ENCODE results near the gene TAOK3. TPM values are rescaled to one million over a fixed set of nuclear protein-coding genes. Genes with fewer than 3 reads are reported as not detected.

TAOK3 gene
- total RNA-seq, 1 donor from 2014 or later, result 14.7 TPM

DNA sequence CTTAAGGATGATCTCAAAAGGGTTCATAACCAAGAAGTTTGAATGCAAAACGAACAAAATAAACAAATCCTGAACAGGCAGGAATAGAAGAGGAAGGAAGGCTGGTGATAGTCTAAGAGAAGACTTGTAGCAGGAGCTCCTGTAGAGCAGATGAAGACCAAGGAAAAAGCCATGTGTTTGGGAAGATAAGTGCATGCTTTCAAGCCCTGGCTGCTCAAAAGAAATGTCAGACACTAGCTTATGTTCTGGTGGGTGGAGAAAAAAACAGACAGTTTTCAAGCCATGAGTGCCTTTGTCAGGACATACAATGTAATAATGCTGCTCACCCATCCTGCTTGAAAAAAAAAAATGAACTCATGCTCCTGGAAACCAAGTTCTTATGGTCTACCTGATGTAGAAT lies 27.4 kb downstream of the TAOK3 start:
- Mint-ChIP-seq H3K9me3 (ENCODE audit: low read depth) (no peaks in the 10 kb centered on the region), H3K4me1 (ENCODE audit: low read depth) (peaks cover 19% of the 10 kb centered on the region), H3K27me3 (no peaks in the 10 kb centered on the region), H3K36me3 (ENCODE audit: insufficient read depth) (no peaks in the 10 kb centered on the region), H3K27ac (no peak overlapping the region), H3K4me3 (ENCODE audit: low read depth) (no peak overlapping the region)
- TF ChIP-seq, protein P1, sequence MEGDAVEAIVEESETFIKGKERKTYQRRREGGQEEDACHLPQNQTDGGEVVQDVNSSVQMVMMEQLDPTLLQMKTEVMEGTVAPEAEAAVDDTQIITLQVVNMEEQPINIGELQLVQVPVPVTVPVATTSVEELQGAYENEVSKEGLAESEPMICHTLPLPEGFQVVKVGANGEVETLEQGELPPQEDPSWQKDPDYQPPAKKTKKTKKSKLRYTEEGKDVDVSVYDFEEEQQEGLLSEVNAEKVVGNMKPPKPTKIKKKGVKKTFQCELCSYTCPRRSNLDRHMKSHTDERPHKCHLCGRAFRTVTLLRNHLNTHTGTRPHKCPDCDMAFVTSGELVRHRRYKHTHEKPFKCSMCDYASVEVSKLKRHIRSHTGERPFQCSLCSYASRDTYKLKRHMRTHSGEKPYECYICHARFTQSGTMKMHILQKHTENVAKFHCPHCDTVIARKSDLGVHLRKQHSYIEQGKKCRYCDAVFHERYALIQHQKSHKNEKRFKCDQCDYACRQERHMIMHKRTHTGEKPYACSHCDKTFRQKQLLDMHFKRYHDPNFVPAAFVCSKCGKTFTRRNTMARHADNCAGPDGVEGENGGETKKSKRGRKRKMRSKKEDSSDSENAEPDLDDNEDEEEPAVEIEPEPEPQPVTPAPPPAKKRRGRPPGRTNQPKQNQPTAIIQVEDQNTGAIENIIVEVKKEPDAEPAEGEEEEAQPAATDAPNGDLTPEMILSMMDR (IDR thresholded peaks at IDR 0.05; ENCODE audit: unreplicated experiment), result no peak
- DNase-seq (ENCODE audit: low spot score, unreplicated experiment), result no peak

DNA sequence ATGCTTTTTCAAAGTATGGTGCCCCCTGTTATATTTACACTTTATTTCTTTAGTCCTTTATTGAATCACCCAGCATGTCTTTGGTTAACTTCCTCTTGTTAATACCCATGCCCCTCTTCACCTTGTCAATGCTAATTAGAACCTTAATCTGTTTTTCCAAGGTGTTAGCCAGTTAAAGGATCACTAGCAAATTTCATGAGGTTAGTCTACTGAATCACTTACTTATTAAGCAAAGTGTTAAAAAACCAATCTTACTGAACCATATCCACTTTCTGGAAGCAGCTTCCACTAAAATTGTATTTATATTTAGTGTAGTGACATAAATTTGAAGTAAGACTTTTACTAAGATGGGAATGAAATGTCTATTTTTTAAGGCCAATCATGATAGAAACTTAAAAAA lies 27.9 kb downstream of the TAOK3 start:
- no peaks in the 10 kb centered on the region for H3K36me3 Mint-ChIP-seq (ENCODE audit: insufficient read depth)
- H3K27ac Mint-ChIP-seq, result no peak overlapping the region
- peaks cover 19% of the 10 kb centered on the region for H3K4me1 Mint-ChIP-seq (ENCODE audit: low read depth)
- H3K27me3 Mint-ChIP-seq, result no peaks in the 10 kb centered on the region
- no peaks in the 10 kb centered on the region for H3K9me3 Mint-ChIP-seq (ENCODE audit: low read depth)
- H3K4me3 Mint-ChIP-seq (ENCODE audit: low read depth), result no peak overlapping the region
- TF ChIP-seq, protein P1 (IDR thresholded peaks at IDR 0.05; ENCODE audit: unreplicated experiment), result no peak
- DNase-seq (ENCODE audit: low spot score, unreplicated experiment), result no peak

DNA sequence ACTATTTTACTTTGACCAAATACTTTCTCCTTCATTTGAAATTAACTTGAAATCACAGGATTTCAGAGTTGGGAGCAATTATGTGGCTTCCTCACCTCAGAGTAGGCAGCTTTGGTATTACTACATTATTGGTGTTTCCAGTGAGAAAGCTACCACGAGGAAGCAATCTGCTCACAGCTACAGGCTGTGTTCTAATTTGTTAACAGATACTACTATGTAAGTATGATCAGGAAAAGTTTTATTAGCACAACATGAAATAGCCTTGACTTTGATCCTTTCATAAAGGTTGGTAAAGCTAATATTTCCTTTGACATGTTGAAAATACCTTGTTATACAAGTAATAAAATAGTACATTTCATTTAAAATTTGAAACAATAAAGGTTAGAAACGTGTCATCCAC lies 30.6 kb downstream of the TAOK3 start:
- TF ChIP-seq, protein P1 (IDR thresholded peaks at IDR 0.05; ENCODE audit: unreplicated experiment), result no peak
- no peaks in the 10 kb centered on the region for H3K9me3 Mint-ChIP-seq (ENCODE audit: low read depth)
- H3K36me3 Mint-ChIP-seq (ENCODE audit: insufficient read depth), result no peaks in the 10 kb centered on the region
- no peaks in the 10 kb centered on the region for H3K27me3 Mint-ChIP-seq
- no peak for DNase-seq (ENCODE audit: low spot score, unreplicated experiment)
- peaks cover 14% of the 10 kb centered on the region for H3K4me1 Mint-ChIP-seq (ENCODE audit: low read depth)
- no peak overlapping the region for H3K4me3 Mint-ChIP-seq (ENCODE audit: low read depth)
- no peak overlapping the region for H3K27ac Mint-ChIP-seq

DNA sequence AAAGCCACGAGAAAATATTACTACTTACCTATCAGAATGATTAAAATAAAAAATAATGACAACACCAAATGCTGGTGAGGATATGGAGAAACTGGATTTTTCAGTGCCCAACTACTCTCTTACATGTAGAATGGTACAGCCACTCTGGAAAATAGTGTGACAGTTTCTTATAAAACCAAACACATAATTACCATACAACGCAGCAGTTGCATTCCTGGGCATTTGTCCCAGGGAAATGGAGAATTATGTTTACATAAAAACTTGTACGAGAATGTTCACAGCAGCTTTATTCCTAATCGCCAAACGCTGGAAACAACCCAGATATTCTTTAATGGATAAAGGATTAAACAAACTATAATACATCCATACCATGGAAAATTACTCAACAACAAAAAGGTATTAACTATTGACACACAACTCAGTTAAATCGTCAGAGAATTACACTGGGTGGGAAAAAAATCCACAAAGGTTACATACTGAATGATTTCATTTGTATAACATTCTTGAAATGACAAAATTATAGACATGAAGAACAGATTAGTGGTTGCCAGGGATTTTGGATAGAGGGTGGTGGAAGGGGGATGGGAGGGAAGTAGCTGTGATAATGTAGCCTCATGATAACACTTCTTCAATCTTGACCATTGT lies 35.4 kb downstream of the TAOK3 start:
- Mint-ChIP-seq H3K9me3 (ENCODE audit: low read depth) (peaks cover 3% of the 10 kb centered on the region), H3K36me3 (ENCODE audit: insufficient read depth) (no peaks in the 10 kb centered on the region), H3K27ac (no peak overlapping the region), H3K4me1 (ENCODE audit: low read depth) (no peaks in the 10 kb centered on the region), H3K4me3 (ENCODE audit: low read depth) (no peak overlapping the region), H3K27me3 (no peaks in the 10 kb centered on the region)
- TF ChIP-seq, protein P1 (IDR thresholded peaks at IDR 0.05; ENCODE audit: unreplicated experiment), result no peak
- DNase-seq (ENCODE audit: low spot score, unreplicated experiment), result no peak

DNA sequence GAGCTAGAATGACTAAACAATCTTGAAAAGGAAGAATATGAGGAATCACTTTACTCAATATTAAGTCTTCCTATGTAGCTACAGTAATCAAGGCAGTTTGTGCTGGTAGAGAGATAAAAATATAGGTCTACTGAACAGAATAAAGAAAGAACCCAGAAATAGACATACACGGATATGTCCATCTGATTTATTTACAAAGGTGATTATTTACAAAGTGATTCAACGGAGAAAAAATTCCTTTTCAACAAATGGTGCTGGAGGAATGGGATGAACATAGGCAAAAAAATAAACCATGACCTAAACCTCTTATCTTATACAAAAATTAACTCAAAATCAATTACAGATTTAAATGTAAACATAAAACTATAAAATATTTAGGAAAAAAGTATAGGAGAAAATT lies 36.6 kb downstream of the TAOK3 start:
- TF ChIP-seq, protein P1 (IDR thresholded peaks at IDR 0.05; ENCODE audit: unreplicated experiment), result no peak
- no peak for DNase-seq (ENCODE audit: low spot score, unreplicated experiment)
- Mint-ChIP-seq H3K4me1 (ENCODE audit: low read depth) (no peaks in the 10 kb centered on the region), H3K27ac (no peak overlapping the region), H3K4me3 (ENCODE audit: low read depth) (no peak overlapping the region), H3K9me3 (ENCODE audit: low read depth) (peaks cover 3% of the 10 kb centered on the region), H3K27me3 (no peaks in the 10 kb centered on the region), H3K36me3 (ENCODE audit: insufficient read depth) (no peaks in the 10 kb centered on the region)
